Measurements from ENCODE around the gene LMO7.

GRCh38 chr13:75889427-75889826 is 253.3 kb downstream of the LMO7 start:
- TF ChIP-seq TAF1 (IDR thresholded peaks at IDR 0.05; ENCODE audit: borderline replicate concordance, low read depth, low read length) (no peak), POLR2AphosphoS5 (IDR thresholded peaks at IDR 0.05; ENCODE audit: low read depth, low read length) (no peak)

Data from GM12892 (cell line).